PFSK-1 (cell line): ENCODE data around the gene EGF.

Source experiments
- FOXP2 ChIP-seq: optimal IDR thresholded peaks from 2 replicates; pipeline ENCODE3; 2011; ENCODE audit warnings: borderline replicate concordance, control low read depth, inconsistent platforms; ENCODE audit not compliant: insufficient read depth; ENCODE audit errors: extremely low read length, extremely low read depth
- POLR2AphosphoS5 ChIP-seq: IDR thresholded peaks from 2 replicates; pipeline ENCODE4 v1.6.1; 2012; ENCODE audit warnings: low read depth, mild to moderate bottlenecking, control low read depth, low read length, moderate library complexity
- SIN3A ChIP-seq: IDR thresholded peaks from 2 replicates; pipeline ENCODE4 v1.6.1; 2012; ENCODE audit warnings: mild to moderate bottlenecking, low read length, moderate library complexity, borderline replicate concordance; ENCODE audit not compliant: insufficient read depth
- TAF1 ChIP-seq: IDR thresholded peaks from 2 replicates; pipeline ENCODE4 v1.6.1; 2012; ENCODE audit warnings: low read length, control low read depth, borderline replicate concordance; ENCODE audit not compliant: insufficient read depth
- TF ChIP-seq, protein P1 (sequence below), 2 experiments: IDR thresholded peaks; 2 replicates each; pipeline versions ENCODE4 v1.6.1 to v1.8.0; 2011 to 2012; ENCODE audit warnings: low read depth in 2 of 2, low read length in 2 of 2, control low read depth in 1 of 2, inconsistent platforms in 1 of 2, mild to moderate bottlenecking in 1 of 2, moderate library complexity in 1 of 2; ENCODE audit not compliant: insufficient read depth in 1 of 2

EGF gene

DNA sequence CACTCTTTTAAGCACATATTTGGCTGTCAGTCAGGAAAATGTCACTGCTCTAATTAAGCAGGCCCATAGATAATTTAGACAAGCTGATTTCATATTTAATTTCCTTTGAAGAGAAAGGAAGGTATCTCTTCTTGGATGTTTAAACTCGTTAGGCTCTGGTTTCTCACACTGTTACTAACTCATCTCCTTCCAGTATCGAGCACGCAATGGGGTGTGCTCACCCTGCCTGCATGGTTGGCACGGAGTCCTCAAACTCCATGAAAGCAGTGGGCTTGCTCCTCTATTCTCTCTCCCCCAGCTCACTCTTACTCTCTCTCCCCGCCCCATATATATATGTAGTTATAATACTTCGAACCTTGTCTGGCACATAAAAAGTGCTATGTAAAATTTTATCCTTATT is 76.9 kb downstream of the EGF start:
- TF ChIP-seq SIN3A (no peak), POLR2AphosphoS5 (no peak), TAF1 (no peak), FOXP2 (no peak)
- TF ChIP-seq, protein P1, sequence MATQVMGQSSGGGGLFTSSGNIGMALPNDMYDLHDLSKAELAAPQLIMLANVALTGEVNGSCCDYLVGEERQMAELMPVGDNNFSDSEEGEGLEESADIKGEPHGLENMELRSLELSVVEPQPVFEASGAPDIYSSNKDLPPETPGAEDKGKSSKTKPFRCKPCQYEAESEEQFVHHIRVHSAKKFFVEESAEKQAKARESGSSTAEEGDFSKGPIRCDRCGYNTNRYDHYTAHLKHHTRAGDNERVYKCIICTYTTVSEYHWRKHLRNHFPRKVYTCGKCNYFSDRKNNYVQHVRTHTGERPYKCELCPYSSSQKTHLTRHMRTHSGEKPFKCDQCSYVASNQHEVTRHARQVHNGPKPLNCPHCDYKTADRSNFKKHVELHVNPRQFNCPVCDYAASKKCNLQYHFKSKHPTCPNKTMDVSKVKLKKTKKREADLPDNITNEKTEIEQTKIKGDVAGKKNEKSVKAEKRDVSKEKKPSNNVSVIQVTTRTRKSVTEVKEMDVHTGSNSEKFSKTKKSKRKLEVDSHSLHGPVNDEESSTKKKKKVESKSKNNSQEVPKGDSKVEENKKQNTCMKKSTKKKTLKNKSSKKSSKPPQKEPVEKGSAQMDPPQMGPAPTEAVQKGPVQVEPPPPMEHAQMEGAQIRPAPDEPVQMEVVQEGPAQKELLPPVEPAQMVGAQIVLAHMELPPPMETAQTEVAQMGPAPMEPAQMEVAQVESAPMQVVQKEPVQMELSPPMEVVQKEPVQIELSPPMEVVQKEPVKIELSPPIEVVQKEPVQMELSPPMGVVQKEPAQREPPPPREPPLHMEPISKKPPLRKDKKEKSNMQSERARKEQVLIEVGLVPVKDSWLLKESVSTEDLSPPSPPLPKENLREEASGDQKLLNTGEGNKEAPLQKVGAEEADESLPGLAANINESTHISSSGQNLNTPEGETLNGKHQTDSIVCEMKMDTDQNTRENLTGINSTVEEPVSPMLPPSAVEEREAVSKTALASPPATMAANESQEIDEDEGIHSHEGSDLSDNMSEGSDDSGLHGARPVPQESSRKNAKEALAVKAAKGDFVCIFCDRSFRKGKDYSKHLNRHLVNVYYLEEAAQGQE (IDR thresholded peaks at IDR 0.05; ENCODE audit: insufficient read depth in 1 of 2, low read depth in 2 of 2, low read length in 2 of 2), result no peak

DNA sequence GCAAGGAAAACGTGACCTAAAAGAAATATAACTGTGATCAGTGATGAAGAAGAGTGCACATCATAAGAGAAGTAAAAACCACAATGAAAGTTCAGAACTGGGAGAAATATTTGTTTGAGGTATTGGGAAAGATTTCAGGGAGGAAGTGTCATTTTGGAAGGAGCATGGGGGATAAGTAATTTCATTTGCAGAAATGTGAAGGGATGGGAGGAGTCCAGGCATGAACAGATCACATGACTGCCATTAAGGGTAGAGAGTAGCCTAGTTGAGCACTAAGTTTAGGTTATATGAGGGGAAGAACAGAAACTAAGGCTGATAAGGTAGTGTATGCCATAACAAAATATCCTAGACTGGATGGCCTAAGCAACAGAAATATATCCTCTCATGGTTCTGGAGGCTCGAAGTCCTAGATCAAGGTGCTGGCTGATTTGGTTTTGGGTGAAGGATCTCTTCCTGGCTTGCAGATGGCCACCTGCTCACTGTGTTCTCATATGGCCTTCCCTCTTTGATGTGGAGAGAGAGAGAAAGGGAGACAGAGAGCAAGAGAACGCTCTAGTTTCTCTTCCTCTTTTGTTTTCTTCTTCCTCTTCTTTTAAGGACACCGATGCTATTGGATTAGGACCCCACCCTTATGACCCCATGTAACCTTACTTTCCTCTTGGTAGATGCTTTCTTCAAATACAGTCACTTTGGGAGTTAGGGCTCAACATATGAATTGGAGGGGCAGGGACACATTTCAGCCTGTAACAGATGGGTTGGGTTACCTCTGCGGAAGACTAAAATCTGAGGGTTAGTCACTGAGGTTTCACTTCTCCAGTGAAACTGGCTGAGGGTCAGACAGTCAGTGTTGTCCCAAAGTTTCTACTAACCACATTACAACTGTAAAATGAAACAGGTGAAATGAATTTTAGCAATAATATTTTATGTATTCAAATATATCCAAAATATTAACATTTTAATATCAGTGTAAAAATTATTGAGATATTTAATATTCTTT is 77.9 kb downstream of the EGF start:
- TF ChIP-seq, protein P1 (IDR thresholded peaks at IDR 0.05; ENCODE audit: insufficient read depth in 1 of 2, low read depth in 2 of 2, low read length in 2 of 2), result no peak
- no peak for TF ChIP-seq TAF1
- TF ChIP-seq SIN3A, result no peak
- no peak for TF ChIP-seq FOXP2
- no peak for TF ChIP-seq POLR2AphosphoS5

DNA sequence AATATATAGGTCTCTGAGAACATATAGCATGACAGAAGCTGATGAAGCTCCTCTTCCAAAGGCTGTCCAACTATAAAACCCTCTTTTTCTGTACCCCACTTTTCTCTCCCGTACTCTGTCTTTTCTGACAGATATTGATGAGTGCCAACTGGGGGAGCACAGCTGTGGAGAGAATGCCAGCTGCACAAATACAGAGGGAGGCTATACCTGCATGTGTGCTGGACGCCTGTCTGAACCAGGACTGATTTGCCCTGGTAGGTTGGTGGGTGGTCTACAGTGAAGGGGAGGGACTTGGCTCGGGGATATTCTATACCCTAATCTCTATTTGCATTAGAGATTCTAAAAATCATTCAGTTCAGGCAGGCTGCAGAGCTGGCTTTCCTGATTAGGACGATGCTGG is 80.4 kb downstream of the EGF start:
- TF ChIP-seq POLR2AphosphoS5 (no peak), SIN3A (no peak), TAF1 (no peak), FOXP2 (no peak)
- TF ChIP-seq, protein P1 (IDR thresholded peaks at IDR 0.05; ENCODE audit: insufficient read depth in 1 of 2, low read depth in 2 of 2, low read length in 2 of 2), result no peak

DNA sequence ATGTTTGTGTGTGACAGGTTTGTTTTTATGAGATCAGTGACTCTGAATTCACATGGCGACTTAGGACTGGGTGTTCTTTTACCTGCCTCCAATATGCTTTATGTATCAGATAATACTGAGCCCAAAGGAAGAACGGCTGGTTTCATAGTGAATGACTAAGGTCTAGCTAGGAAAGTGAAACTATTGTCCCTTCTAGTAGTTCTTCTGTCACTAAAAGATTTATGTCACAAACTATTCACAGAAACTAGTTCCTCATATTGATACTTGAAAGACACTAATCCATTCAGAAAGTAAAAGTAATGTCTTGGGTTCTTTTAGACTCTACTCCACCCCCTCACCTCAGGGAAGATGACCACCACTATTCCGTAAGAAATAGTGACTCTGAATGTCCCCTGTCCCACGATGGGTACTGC is 81.7 kb downstream of the EGF start:
- TF ChIP-seq FOXP2 (no peak), TAF1 (no peak), POLR2AphosphoS5 (no peak), SIN3A (no peak)
- TF ChIP-seq, protein P1 (IDR thresholded peaks at IDR 0.05; ENCODE audit: insufficient read depth in 1 of 2, low read depth in 2 of 2, low read length in 2 of 2), result no peak

DNA sequence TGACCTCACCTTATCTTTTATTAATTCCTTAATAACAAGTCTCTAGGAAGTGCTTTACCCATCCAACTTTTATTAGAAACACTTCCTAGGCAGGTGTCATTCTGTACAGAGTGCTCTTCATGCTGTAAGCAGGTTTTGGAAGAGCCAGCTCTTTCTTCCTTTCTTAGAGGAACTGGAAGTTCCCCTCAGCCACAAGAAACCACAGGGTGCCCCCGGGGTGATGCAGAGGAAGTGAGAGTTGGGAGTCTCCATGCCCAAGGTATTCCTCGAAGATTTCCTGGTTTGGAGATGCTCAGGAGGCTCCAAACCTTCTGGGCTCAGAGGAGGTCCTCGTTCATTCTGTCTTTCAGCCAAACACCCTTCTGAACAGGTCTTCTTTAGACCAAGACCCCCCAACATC is 83.8 kb downstream of the EGF start:
- no peak for TF ChIP-seq TAF1
- TF ChIP-seq SIN3A, result no peak
- TF ChIP-seq, protein P1 (IDR thresholded peaks at IDR 0.05; ENCODE audit: insufficient read depth in 1 of 2, low read depth in 2 of 2, low read length in 2 of 2), result no peak
